Sigmoid colon (tissue), 7 donors: ENCODE results near the gene CAB39L. TPM values are rescaled to one million over a fixed set of nuclear protein-coding genes. Genes with fewer than 3 reads are reported as not detected.

Source experiments
- DNase-seq: peaks from one replicate; pipeline ENCODE4 v3.0.0-alpha.2; 2019
- H3K27ac ChIP-seq, 4 donors: fragments of 200-600 bp; sonication (generic); one replicate each; pipeline ENCODE4 v1.5.1; 2016 to 2019; ENCODE audit warnings: mild to moderate bottlenecking in 1 of 4
- H3K27me3 ChIP-seq, 3 donors: fragments of 200-600 bp; sonication (generic); one replicate each; pipeline ENCODE4 v1.5.1; 2019; ENCODE audit warnings: mild to moderate bottlenecking in 1 of 3
- H3K36me3 ChIP-seq, 4 donors: fragments of 200-600 bp; sonication (generic); one replicate each; pipeline ENCODE4 v1.5.1; 2016 to 2019
- H3K4me1 ChIP-seq, 4 donors: fragments of 200-600 bp; sonication (generic); one replicate each; pipeline ENCODE4 v1.5.1; 2017 to 2019
- H3K4me3 ChIP-seq, 4 donors: fragments of 200-600 bp; sonication (generic); one replicate each; pipeline ENCODE4 v1.5.1; 2017 to 2019; ENCODE audit warnings: mild to moderate bottlenecking in 2 of 4, moderate library complexity in 1 of 4
- H3K9me3 ChIP-seq, 4 donors: fragments of 200-600 bp in 3 of 4; sonication (generic) in 3 of 4; one replicate each; pipeline versions ENCODE4 v1.5.1 to v1.6.1; 2013 to 2019
- EP300 ChIP-seq, 4 donors: sonication (generic); formaldehyde crosslinking; IDR thresholded peaks; one replicate each; pipeline ENCODE4 v1.6.1; 2017; ENCODE audit warnings: antibody characterized with exemption in 4 of 4
- POLR2A ChIP-seq, 2 donors: fragments of 450-650 bp; IDR thresholded peaks; one replicate each; pipeline ENCODE4 v1.6.1; 2016; ENCODE audit warnings: antibody characterized with exemption in 2 of 2, mild to moderate bottlenecking in 2 of 2, moderate library complexity in 2 of 2
- POLR2AphosphoS5 ChIP-seq, 4 donors: sonication (generic); formaldehyde crosslinking; IDR thresholded peaks; one replicate each; pipeline ENCODE4 v1.6.1; 2017; ENCODE audit warnings: antibody characterized with exemption in 4 of 4
- WGBS, 2 donors: extraction: QIAGEN DNeasy Blood & Tissue Kit; methylation state at CpG; one replicate each; pipeline ENCODE4 v1.1.7; 2013; 5-methylcytosine and 5-hydroxymethylcytosine counted together
- intact Hi-C: fragments of 100-400 bp; cut with DNase I; formaldehyde crosslinking; loops from one replicate; pipeline ENCODE4 v1.15.1; 2023
- polyA plus RNA-seq, 3 donors: library from polyadenylated mRNA; stranded (reverse); fragments of 200-250 nt; gene quantifications; one replicate each; pipeline ENCODE4 v1.2.3, GENCODE V29; 2013
- total RNA-seq, 4 donors: library from RNA; depleted of rRNA; stranded (reverse); fragments of >200 nt; gene quantifications; one replicate each; pipeline ENCODE4 v1.1.0, GENCODE V29; 2016
- TF ChIP-seq, protein P1 (sequence below), 4 experiments: fragments of 450-650 bp in 3 of 4; fragments of 200-600 bp in 1 of 4; IDR thresholded peaks; one replicate each; pipeline ENCODE4 v1.5.1; 2016 to 2019; ENCODE audit warnings: antibody characterized with exemption in 4 of 4, mild to moderate bottlenecking in 3 of 4, moderate library complexity in 2 of 4
- donor health status: healthy with polysubstance abuse.
- donor health status: Bipolar disorder and iron deficiency.
- donor health status: healthy.

The CAB39L gene
- total and polyA plus RNA-seq, 7 donors = 5.5 to 180 (median 121) TPM

DNA sequence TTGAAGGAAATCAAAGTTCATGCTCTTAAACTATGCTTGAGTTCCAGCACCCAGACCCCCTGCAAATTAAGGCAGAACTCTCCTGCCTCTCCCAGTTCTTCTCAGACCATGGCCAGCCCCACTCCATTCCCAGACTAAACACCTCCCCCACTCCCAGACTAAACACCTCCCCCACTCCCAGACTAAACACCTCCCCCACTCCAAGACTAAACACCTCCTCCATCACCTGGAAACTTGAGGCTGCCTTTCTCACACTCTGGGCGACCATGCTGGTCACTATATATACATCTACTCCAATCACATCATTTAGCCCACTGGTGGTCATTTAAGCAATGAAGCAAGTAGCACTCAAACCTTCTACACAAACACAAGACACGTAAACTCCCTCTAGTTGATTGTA, 57.2 kb downstream of the CAB39L start:
- no peak for DNase-seq
- H3K27ac ChIP-seq = no peak overlapping the region
- H3K4me1 ChIP-seq = peaks cover 0 to 36% (median 18%) of the 10 kb centered on the region in 4 donors
- H3K4me3 ChIP-seq = no peak overlapping the region
- intact Hi-C loops = no loop called here
- WGBS, 2 donors = 91 to 92% methylated on average over 2 of the region's 2 CpGs
- peaks cover 0 to 22% (median 8%) of the 10 kb centered on the region in 4 donors for H3K36me3 ChIP-seq
- H3K9me3 ChIP-seq = no peaks in the 10 kb centered on the region
- TF ChIP-seq POLR2A (IDR thresholded peaks at IDR 0.05) (no peak), POLR2AphosphoS5 (IDR thresholded peaks at IDR 0.05) (no peak), EP300 (IDR thresholded peaks at IDR 0.05) (no peak)
- TF ChIP-seq, protein P1, sequence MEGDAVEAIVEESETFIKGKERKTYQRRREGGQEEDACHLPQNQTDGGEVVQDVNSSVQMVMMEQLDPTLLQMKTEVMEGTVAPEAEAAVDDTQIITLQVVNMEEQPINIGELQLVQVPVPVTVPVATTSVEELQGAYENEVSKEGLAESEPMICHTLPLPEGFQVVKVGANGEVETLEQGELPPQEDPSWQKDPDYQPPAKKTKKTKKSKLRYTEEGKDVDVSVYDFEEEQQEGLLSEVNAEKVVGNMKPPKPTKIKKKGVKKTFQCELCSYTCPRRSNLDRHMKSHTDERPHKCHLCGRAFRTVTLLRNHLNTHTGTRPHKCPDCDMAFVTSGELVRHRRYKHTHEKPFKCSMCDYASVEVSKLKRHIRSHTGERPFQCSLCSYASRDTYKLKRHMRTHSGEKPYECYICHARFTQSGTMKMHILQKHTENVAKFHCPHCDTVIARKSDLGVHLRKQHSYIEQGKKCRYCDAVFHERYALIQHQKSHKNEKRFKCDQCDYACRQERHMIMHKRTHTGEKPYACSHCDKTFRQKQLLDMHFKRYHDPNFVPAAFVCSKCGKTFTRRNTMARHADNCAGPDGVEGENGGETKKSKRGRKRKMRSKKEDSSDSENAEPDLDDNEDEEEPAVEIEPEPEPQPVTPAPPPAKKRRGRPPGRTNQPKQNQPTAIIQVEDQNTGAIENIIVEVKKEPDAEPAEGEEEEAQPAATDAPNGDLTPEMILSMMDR (IDR thresholded peaks at IDR 0.05) = no peak
- no peaks in the 10 kb centered on the region for H3K27me3 ChIP-seq

DNA sequence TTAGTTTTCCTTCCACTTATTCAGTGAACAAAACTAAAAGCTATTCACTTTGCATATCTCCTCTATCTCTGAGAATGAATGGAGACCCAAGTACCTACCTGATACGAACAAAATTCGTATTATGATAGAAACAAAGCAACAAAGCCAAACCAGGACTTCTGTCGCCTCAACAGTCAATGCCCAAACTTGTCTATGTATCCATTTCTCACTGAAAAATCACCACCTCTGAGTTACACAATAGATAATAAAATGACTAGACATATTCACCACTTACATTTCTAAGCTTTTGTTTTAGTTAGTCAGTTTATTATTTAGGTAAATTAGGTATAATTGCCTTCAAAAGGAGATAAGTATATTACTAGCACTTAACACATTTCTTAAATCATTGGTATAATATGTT, 67.7 kb downstream of the CAB39L start:
- H3K27me3 ChIP-seq = no peaks in the 10 kb centered on the region
- WGBS, 2 donors = 64 to 83% methylated on average over 3 of the region's 3 CpGs
- no peak for TF ChIP-seq POLR2A (IDR thresholded peaks at IDR 0.05)
- TF ChIP-seq, protein P1 (IDR thresholded peaks at IDR 0.05) = no peak
- no peak for TF ChIP-seq POLR2AphosphoS5 (IDR thresholded peaks at IDR 0.05)
- TF ChIP-seq EP300 (IDR thresholded peaks at IDR 0.05) = no peak

DNA sequence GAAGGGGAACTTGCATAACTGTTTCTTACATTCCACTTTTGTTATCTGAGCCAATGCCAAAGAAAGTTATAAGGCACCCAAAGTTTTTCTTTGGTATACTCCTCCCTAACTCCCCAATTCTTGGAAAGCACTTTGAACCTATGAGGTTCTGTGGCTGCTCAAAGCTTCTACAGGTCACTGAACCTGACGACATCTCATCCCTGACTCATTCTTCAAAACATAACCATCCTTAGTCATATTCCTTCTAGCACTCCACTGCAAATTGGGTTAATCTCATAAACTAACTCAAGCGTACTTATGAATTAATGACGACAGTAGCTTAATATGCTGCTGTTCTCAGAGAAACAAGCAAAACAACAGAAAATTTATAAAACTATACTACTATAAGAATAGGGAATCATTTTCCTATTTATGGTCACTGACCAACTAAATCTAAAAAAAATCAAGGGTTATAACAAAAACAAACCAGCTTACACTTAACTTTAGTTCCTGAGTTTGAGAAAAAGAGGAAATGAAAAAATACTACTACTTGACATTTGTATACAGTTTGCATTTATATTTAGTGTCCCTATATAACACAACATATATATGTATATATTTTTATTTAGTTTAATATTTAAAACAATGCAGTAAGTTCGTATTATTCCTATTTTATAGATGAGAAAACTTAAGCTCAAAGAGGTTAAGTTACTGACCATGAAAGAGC, 69.1 kb downstream of the CAB39L start:
- no peak overlapping the region for H3K4me3 ChIP-seq
- WGBS, 2 donors = 77 to 85% methylated on average over 4 of the region's 4 CpGs
- no peaks in the 10 kb centered on the region for H3K9me3 ChIP-seq
- H3K27me3 ChIP-seq = no peaks in the 10 kb centered on the region
- TF ChIP-seq, protein P1 (IDR thresholded peaks at IDR 0.05) = no peak
- TF ChIP-seq POLR2A (IDR thresholded peaks at IDR 0.05) = no peak
- TF ChIP-seq POLR2AphosphoS5 (IDR thresholded peaks at IDR 0.05) = peak in 1 of 4 donors; percentile 14
- no peak for TF ChIP-seq EP300 (IDR thresholded peaks at IDR 0.05)
- intact Hi-C loops = no loop called here
- no peak for DNase-seq
- H3K4me1 ChIP-seq = peaks cover 0 to 62% (median 50%) of the 10 kb centered on the region in 4 donors
- peaks cover 0 to 32% (median 2%) of the 10 kb centered on the region in 4 donors for H3K36me3 ChIP-seq
- peak overlapping the region in 3 of 4 donors; percentile 41 to 76 (median 46) for H3K27ac ChIP-seq

More for the DNA sequence above, 67.7 kb downstream of the CAB39L start:
- intact Hi-C loops = no loop called here
- DNase-seq = no peak
- peaks cover 0 to 54% (median 38%) of the 10 kb centered on the region in 4 donors for H3K4me1 ChIP-seq
- no peaks in the 10 kb centered on the region for H3K9me3 ChIP-seq
- peak overlapping the region in 2 of 4 donors; percentile 46 to 76 for H3K27ac ChIP-seq
- peaks cover 0 to 44% (median 2%) of the 10 kb centered on the region in 4 donors for H3K36me3 ChIP-seq
- H3K4me3 ChIP-seq = no peak overlapping the region

DNA sequence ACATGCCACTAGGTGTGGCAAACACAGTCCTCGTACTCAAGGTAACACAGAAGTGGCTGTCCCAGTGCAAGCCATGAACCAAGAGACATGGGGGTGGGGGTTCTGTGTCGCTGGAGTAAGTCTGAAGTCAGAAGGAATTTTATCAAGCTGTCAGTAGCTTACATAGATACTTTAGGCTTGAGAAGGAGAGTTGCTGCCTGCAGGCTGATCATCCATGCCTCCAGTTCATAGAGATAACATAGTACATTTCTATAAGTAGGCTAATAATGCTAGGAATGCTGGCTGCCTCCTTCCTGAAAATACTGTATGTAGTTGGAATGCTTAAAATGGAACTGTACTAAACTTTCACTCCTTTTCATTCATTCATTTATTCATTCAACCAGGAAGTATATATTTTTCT, 70.1 kb downstream of the CAB39L start:
- peaks cover 0 to 32% (median 2%) of the 10 kb centered on the region in 4 donors for H3K36me3 ChIP-seq
- no peak for DNase-seq
- H3K4me3 ChIP-seq = no peak overlapping the region
- no peaks in the 10 kb centered on the region for H3K9me3 ChIP-seq
- H3K27ac ChIP-seq = peak overlapping the region in 3 of 4 donors; percentile 16 to 76 (median 42)
- intact Hi-C loops = no loop called here
- H3K4me1 ChIP-seq = peaks cover 0 to 69% (median 53%) of the 10 kb centered on the region in 4 donors
- H3K27me3 ChIP-seq = no peaks in the 10 kb centered on the region
- TF ChIP-seq POLR2A (IDR thresholded peaks at IDR 0.05) = no peak
- TF ChIP-seq, protein P1 (IDR thresholded peaks at IDR 0.05) = no peak
- WGBS, 2 donors = 53 to 84% methylated on average over 2 of the region's 2 CpGs
